HepG2 (cell line): ENCODE data around the gene ABHD12. TPM values are rescaled to one million over a fixed set of nuclear protein-coding genes. Genes with fewer than 3 reads are reported as not detected.

Source experiments
- polyA plus RNA-seq, 8 experiments: library from polyadenylated mRNA; depleted of rRNA in 3 of 8; stranded (reverse) in 7 of 8; unstranded in 1 of 8; fragments of >200 nt; fragmentation: Illumina TruSeq in 4 of 8; extraction: Trizol in 4 of 8; gene quantifications; 2 replicates each; pipeline versions ENCODE4 v1.2.1 to v1.2.3, GENCODE V29; 2011 to 2016; ENCODE audit warnings: low read depth in 4 of 8, missing spikeins in 1 of 8, mixed read lengths in 1 of 8; ENCODE audit not compliant: insufficient read depth in 1 of 8
- total RNA-seq, 5 experiments: library from RNA; depleted of rRNA; stranded (reverse); fragments of >200 nt; fragmentation: Illumina TruSeq; extraction: Trizol; gene quantifications; 2 replicates each; pipeline ENCODE4 v1.2.3, GENCODE V29; 2016; ENCODE audit warnings: low read depth in 1 of 5
- TF ChIP-seq, protein P1 (sequence below), 2 experiments: fragments of 450-650 bp in 1 of 2; sonication (generic) in 1 of 2; formaldehyde crosslinking in 1 of 2; IDR thresholded peaks; 2 replicates each; pipeline versions ENCODE4 v1.6.1 to v1.8.0; 2016 to 2022; ENCODE audit warnings: antibody characterized with exemption in 1 of 2, mild to moderate bottlenecking in 1 of 2, missing genetic modification reagents in 1 of 2
- TF ChIP-seq, protein P2 (sequence below): sonication (generic); formaldehyde crosslinking; IDR thresholded peaks from 2 replicates; pipeline ENCODE4 v1.5.0; 2020; ENCODE audit warnings: mild to moderate bottlenecking, missing genetic modification reagents

Gene ABHD12
- total and polyA plus RNA-seq, 2 of the 13 experiments (the other 11 are each of a cell fraction or from before 2014, with no cell fraction given), result 23.5 to 72.1 TPM

DNA sequence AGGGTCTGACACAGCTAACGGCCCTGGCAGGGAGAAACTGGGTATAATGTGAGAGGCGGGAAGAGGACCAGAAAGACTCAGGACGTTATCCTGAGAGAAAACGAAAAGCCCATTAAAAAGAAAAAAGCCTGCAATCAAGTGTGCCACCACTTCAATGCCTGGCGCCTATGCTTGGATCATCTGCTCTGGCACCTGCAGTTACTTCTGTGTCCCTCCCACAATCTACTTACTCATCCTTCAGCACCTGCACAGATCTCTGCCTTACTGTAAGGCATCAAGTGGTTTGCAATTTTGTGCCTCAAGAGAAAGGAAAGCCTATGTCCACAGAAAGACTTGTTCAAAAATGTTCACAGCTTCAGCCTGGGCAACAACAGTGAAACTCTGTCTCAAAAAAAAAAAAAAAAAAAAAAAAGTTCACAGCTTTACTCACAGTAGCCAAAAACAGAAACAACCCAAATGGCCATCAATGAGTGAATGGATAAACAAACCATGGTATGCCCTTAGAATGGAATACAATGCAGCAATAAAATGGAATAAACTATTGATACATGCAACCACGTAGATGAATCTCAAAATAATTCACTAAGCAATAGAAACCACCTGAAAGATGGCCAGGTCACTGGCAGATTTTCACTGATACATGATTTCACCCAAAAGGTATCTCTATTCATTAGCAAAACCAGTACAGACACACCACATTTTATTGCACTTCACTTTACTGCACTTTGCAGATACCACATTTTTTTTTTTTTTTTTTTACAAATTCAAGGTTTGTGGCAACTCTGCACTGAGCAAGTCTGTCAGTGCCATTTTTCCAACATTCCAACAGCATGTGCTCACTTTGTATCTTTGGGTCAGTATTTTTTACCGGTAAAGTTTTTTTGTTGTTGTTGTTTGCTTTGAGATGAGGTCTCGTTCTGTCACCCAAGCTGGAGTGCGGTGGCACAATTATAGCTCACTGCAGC is 48.6 kb downstream of the ABHD12 start (continued):
- TF ChIP-seq, protein P1, sequence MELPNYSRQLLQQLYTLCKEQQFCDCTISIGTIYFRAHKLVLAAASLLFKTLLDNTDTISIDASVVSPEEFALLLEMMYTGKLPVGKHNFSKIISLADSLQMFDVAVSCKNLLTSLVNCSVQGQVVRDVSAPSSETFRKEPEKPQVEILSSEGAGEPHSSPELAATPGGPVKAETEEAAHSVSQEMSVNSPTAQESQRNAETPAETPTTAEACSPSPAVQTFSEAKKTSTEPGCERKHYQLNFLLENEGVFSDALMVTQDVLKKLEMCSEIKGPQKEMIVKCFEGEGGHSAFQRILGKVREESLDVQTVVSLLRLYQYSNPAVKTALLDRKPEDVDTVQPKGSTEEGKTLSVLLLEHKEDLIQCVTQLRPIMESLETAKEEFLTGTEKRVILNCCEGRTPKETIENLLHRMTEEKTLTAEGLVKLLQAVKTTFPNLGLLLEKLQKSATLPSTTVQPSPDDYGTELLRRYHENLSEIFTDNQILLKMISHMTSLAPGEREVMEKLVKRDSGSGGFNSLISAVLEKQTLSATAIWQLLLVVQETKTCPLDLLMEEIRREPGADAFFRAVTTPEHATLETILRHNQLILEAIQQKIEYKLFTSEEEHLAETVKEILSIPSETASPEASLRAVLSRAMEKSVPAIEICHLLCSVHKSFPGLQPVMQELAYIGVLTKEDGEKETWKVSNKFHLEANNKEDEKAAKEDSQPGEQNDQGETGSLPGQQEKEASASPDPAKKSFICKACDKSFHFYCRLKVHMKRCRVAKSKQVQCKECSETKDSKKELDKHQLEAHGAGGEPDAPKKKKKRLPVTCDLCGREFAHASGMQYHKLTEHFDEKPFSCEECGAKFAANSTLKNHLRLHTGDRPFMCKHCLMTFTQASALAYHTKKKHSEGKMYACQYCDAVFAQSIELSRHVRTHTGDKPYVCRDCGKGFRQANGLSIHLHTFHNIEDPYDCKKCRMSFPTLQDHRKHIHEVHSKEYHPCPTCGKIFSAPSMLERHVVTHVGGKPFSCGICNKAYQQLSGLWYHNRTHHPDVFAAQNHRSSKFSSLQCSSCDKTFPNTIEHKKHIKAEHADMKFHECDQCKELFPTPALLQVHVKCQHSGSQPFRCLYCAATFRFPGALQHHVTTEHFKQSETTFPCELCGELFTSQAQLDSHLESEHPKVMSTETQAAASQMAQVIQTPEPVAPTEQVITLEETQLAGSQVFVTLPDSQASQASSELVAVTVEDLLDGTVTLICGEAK (IDR thresholded peaks at IDR 0.05), result no peak
- TF ChIP-seq, protein P1 (CRISPR knock-in tag; IDR thresholded peaks at IDR 0.05), result 0 out of 2 replicates have a peak, but pooled peaks have one; percentile 79
- TF ChIP-seq, protein P2, sequence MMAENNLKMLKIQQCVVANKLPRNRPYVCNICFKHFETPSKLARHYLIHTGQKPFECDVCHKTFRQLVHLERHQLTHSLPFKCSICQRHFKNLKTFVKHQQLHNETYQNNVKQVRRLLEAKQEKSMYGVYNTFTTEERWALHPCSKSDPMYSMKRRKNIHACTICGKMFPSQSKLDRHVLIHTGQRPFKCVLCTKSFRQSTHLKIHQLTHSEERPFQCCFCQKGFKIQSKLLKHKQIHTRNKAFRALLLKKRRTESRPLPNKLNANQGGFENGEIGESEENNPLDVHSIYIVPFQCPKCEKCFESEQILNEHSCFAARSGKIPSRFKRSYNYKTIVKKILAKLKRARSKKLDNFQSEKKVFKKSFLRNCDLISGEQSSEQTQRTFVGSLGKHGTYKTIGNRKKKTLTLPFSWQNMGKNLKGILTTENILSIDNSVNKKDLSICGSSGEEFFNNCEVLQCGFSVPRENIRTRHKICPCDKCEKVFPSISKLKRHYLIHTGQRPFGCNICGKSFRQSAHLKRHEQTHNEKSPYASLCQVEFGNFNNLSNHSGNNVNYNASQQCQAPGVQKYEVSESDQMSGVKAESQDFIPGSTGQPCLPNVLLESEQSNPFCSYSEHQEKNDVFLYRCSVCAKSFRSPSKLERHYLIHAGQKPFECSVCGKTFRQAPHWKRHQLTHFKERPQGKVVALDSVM (CRISPR knock-in tag), result peak; percentile 50; the same call in 1 of the 2 replicates
- TF ChIP-seq, all 625 proteins: peak for 2
